HepG2 (cell line): Measurements from ENCODE around the gene SCAPER.

Experiments
- E2F1 ChIP-seq: sonication (generic); formaldehyde crosslinking; IDR thresholded peaks from 2 replicates; pipeline ENCODE4 v1.5.0; 2020; ENCODE audit warnings: missing genetic modification reagents
- EP300 ChIP-seq, 3 experiments: sonication (generic) in 1 of 3; formaldehyde crosslinking in 1 of 3; IDR thresholded peaks; 2 replicates each; pipeline versions ENCODE4 v1.5.1 to v1.6.1; 2011 to 2020; ENCODE audit warnings: low read depth in 2 of 3, low read length in 2 of 3, borderline replicate concordance in 1 of 3, improper control_type of control experiment in 1 of 3, mild to moderate bottlenecking in 1 of 3, missing genetic modification reagents in 1 of 3, moderate library complexity in 1 of 3
- FOXJ3 ChIP-seq: sonication (generic); formaldehyde crosslinking; IDR thresholded peaks from 2 replicates; pipeline ENCODE4 v1.4.0; 2020; ENCODE audit warnings: missing genetic modification reagents, mild to moderate bottlenecking, borderline replicate concordance
- RAD51 ChIP-seq: fragments of 450-650 bp; IDR thresholded peaks from 2 replicates; pipeline ENCODE4 v1.6.1; 2016; ENCODE audit warnings: borderline replicate concordance
- STAG1 ChIP-seq: sonication (generic); formaldehyde crosslinking; IDR thresholded peaks from 2 replicates; pipeline ENCODE4 v1.4.0; 2020; ENCODE audit warnings: missing genetic modification reagents
- TCF7L2 ChIP-seq: IDR thresholded peaks from 2 replicates; pipeline ENCODE4 v1.6.1; 2011; ENCODE audit warnings: mild to moderate bottlenecking, low read depth, low read length, moderate library complexity
- ZNF121 ChIP-seq: sonication (generic); formaldehyde crosslinking; IDR thresholded peaks from 2 replicates; pipeline ENCODE4 v1.5.0; 2020; ENCODE audit warnings: mild to moderate bottlenecking, missing genetic modification reagents

GRCh38 chr15:76714950-76715349 is 190.2 kb downstream of the SCAPER start:
- TF ChIP-seq RAD51: no peak
- no peak for TF ChIP-seq E2F1 (CRISPR knock-in tag)
- TF ChIP-seq STAG1 (CRISPR knock-in tag): no peak
- no peak for TF ChIP-seq ZNF121 (CRISPR knock-in tag)
- TF ChIP-seq TCF7L2: no peak
- no peak for TF ChIP-seq FOXJ3 (CRISPR knock-in tag)
- TF ChIP-seq EP300 (IDR thresholded peaks at IDR 0.05; ENCODE audit: low read depth in 2 of 2, low read length in 2 of 2): no peak
- TF ChIP-seq EP300 (CRISPR knock-in tag; IDR thresholded peaks at IDR 0.05; ENCODE audit: borderline replicate concordance): no peak
